Endothelial cell of umbilical vein (primary cell): ENCODE data around the gene NFILZ. TPM values are rescaled to one million over a fixed set of nuclear protein-coding genes. Genes with fewer than 3 reads are reported as not detected.
"Not testable (repeated sequence)": the region's sequence is repeated elsewhere in the genome, so short reads cannot be mapped to it uniquely, and the experiment has no call there.

Experiments
- BruUV-seq: library from RNA; stranded (reverse); fragments of 400-500 nt; replicated peaks from 2 replicates; lab custom pipeline; 2021; lab: Mats Ljungman, UMichigan
- CTCF ChIA-PET: fragments of 300-600, 350-600 bp; sonication (Branson Sonifier 250); formaldehyde crosslinking; loops from one replicate; lab custom pipeline; 2021; ENCODE audit warnings: antibody characterized with exemption, inconsistent platforms; lab: Charles Lee
- POLR2A ChIA-PET: fragments of 300-600, 350-600 bp; sonication (Branson Sonifier 250); formaldehyde crosslinking; loops from one replicate; lab custom pipeline; 2021; ENCODE audit warnings: antibody characterized with exemption, inconsistent platforms; lab: Charles Lee
- DNase-seq: peaks from one replicate; pipeline ENCODE4 v3.0.0-alpha.2; 2011; ENCODE audit warnings: low read depth, low spot score
- FAIRE-seq: peaks from 2 replicates; lab custom pipeline; 2011; peaks lifted over from hg19 to GRCh38; lab: Jason Lieb, UNC
- H2AFZ ChIP-seq: 2 replicates; pipeline ENCODE4 v1.6.0; 2012; ENCODE audit warnings: low read depth, low read length, control low read depth, inconsistent platforms
- H3K27ac ChIP-seq: 2 replicates; pipeline ENCODE4 v1.5.1; 2011; ENCODE audit warnings: low read depth, mild to moderate bottlenecking, control low read depth, low read length, moderate library complexity; ENCODE audit not compliant: insufficient read depth
- H3K27me3 ChIP-seq, 2 experiments: 2 replicates each; pipeline versions ENCODE4 v1.6.0 to v1.6.1; 2011; ENCODE audit warnings: low read length in 2 of 2, mixed read lengths in 1 of 2; ENCODE audit not compliant: control insufficient read depth in 2 of 2, insufficient read depth in 2 of 2
- H3K36me3 ChIP-seq, 2 experiments: 2 replicates in 1 of 2; 3 replicates in 1 of 2; pipeline ENCODE4 v1.5.1; 2011; ENCODE audit warnings: low read length in 2 of 2, mild to moderate bottlenecking in 1 of 2, moderate library complexity in 1 of 2; ENCODE audit not compliant: control insufficient read depth in 2 of 2, insufficient read depth in 2 of 2; ENCODE audit errors: extremely low read depth in 1 of 2
- H3K4me1 ChIP-seq: 3 replicates; pipeline ENCODE4 v1.5.1; 2011; ENCODE audit warnings: mild to moderate bottlenecking, low read length; ENCODE audit not compliant: control insufficient read depth, insufficient read depth; ENCODE audit errors: extremely low read depth
- H3K4me2 ChIP-seq: 2 replicates; pipeline ENCODE4 v1.6.1; 2011; ENCODE audit warnings: low read length, control low read depth, mixed read lengths; ENCODE audit not compliant: insufficient read depth
- H3K4me3 ChIP-seq, 3 experiments: fragments of 200-600 bp in 1 of 3; sonication (generic), shearing (Covaris generic) in 1 of 3; replicated peaks in 1 of 3; 2 replicates each; pipeline ENCODE4 v1.5.1; 2011 to 2016; ENCODE audit warnings: control low read depth in 3 of 3, low read length in 3 of 3, mild to moderate bottlenecking in 2 of 3, inconsistent platforms in 1 of 3, low read depth in 1 of 3, moderate library complexity in 1 of 3; ENCODE audit not compliant: insufficient read depth in 1 of 3
- H3K79me2 ChIP-seq: 2 replicates; pipeline ENCODE4 v1.6.0; 2012; ENCODE audit warnings: low read length, inconsistent platforms; ENCODE audit not compliant: control insufficient read depth, insufficient read depth
- H3K9ac ChIP-seq: replicated peaks from 2 replicates; pipeline ENCODE3; 2011; ENCODE audit warnings: low read length, control low read depth; ENCODE audit not compliant: insufficient read depth; ENCODE audit errors: extremely low read depth
- H3K9me1 ChIP-seq: replicated peaks from 3 replicates; pipeline ENCODE4 v1.6.0; 2011; ENCODE audit warnings: mild to moderate bottlenecking, low read length; ENCODE audit not compliant: control insufficient read depth, insufficient read depth; ENCODE audit errors: extremely low read depth
- H3K9me3 ChIP-seq: replicated peaks from 2 replicates; pipeline ENCODE4 v1.5.1; 2012; ENCODE audit warnings: low read length, inconsistent platforms; ENCODE audit not compliant: control insufficient read depth, insufficient read depth
- H4K20me1 ChIP-seq: replicated peaks from 2 replicates; pipeline ENCODE3; 2011; ENCODE audit warnings: mild to moderate bottlenecking, low read length; ENCODE audit not compliant: control insufficient read depth, insufficient read depth; ENCODE audit errors: extremely low read depth
- CTCF ChIP-seq, 2 donors: IDR thresholded peaks; 1 replicate in 1 of 2; 2 replicates in 1 of 2; pipeline ENCODE4 v1.5.1; 2011; ENCODE audit warnings: low read length in 2 of 2, mild to moderate bottlenecking in 2 of 2, moderate library complexity in 2 of 2, control low read depth in 1 of 2, inconsistent platforms in 1 of 2, low read depth in 1 of 2; ENCODE audit not compliant: insufficient read depth in 1 of 2; ENCODE audit errors: extremely low read depth in 1 of 2
- EZH2 ChIP-seq: IDR thresholded peaks from 2 replicates; pipeline ENCODE4 v1.6.1; 2012; ENCODE audit warnings: borderline replicate concordance, low read depth, mild to moderate bottlenecking, moderate library complexity, low read length, inconsistent platforms; ENCODE audit not compliant: severe bottlenecking
- FOS ChIP-seq: IDR thresholded peaks from 2 replicates; pipeline ENCODE4 v1.6.1; 2011; ENCODE audit warnings: mild to moderate bottlenecking, low read length, moderate library complexity, borderline replicate concordance; ENCODE audit not compliant: insufficient read depth
- GATA2 ChIP-seq: IDR thresholded peaks from 2 replicates; pipeline ENCODE4 v1.7.0; 2011; ENCODE audit warnings: low read depth, mild to moderate bottlenecking, moderate library complexity, mixed read lengths, low read length; ENCODE audit not compliant: insufficient read length, insufficient read depth
- JUN ChIP-seq: IDR thresholded peaks from 2 replicates; pipeline ENCODE4 v1.6.1; 2011; ENCODE audit warnings: borderline replicate concordance, low read depth; ENCODE audit not compliant: insufficient read length, insufficient read depth
- MYC ChIP-seq: IDR thresholded peaks from one replicate; pipeline ENCODE4 v1.6.1; 2011; ENCODE audit warnings: mild to moderate bottlenecking, low read depth, low read length
- POLR2A ChIP-seq: IDR thresholded peaks from 2 replicates; pipeline ENCODE4 v1.6.1; 2012; ENCODE audit warnings: low read depth, mild to moderate bottlenecking, control low read depth, low read length
- POLR2AphosphoS5 ChIP-seq: IDR thresholded peaks from 2 replicates; pipeline ENCODE4 v1.6.1; 2012; ENCODE audit warnings: low read depth, mild to moderate bottlenecking, control low read depth, low read length, moderate library complexity; ENCODE audit not compliant: insufficient read depth
- dilution Hi-C: fragments of 300-500 bp; cut with MboI; formaldehyde crosslinking; loops from one replicate; pipeline ENCODE4 v1.15.0; 2019; ENCODE audit warnings: low sequenced_read_pairs; ENCODE audit not compliant: extremely low pct_ligation_motif_present
- intact Hi-C: fragments of 100-400 bp; cut with micrococcal nuclease; formaldehyde crosslinking; loops from one replicate; pipeline ENCODE4 v1.10.0; 2022
- polyA plus RNA-seq, 4 experiments: library from polyadenylated mRNA; depleted of rRNA in 3 of 4; stranded (reverse) in 3 of 4; unstranded in 1 of 4; fragments of >200 nt; gene quantifications; 2 replicates each; pipeline versions ENCODE4 v1.2.1 to v1.2.3, GENCODE V29; 2011 to 2012; ENCODE audit warnings: missing spikeins in 1 of 4
- total RNA-seq: library from RNA; stranded (reverse); gene quantifications from 2 replicates; pipeline ENCODE4 v1.2.3, GENCODE V29; 2021
- TF ChIP-seq, protein P1 (sequence below): IDR thresholded peaks from 2 replicates; pipeline ENCODE4 v1.6.1; 2011; ENCODE audit not compliant: insufficient read depth, insufficient read length

The NFILZ gene
- total and polyA plus RNA-seq, 2 donors (not counting 3 experiments of a cell fraction or from before 2014, with no cell fraction given), result not detected

DNA sequence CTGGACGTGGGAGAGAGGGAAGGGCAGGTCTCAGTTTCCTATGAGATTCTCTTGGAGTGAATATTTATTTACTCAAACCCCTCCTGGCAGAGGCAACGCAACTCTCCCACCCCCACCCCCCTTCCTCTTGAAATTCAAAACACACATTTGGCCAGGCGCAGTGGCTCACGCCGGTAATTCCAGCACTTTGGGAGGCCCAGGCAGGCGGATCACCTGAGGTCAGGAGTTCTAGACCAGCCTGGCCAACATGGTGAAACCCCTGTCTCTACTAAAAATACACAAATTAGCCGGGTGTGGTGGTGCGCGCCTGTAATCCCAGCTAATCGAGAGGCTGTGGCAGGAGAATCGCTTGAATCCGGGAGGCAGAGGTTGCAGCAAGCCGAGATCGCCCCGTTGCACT, 13.1 kb upstream of the NFILZ start:
- intact Hi-C loops, result loop anchor here (5.0 kb wide), 1 partner anchor 35 kb away; no protein-coding TSS in a partner anchor
- CTCF ChIA-PET, result interaction anchor here (0.8 to 1.1 kb wide), 2 partner anchors 37 to 497 kb away, joined by 3 read pairs; no protein-coding TSS in a partner anchor
- POLR2A ChIA-PET, result not testable (repeated sequence)

GRCh38 chr19:8617984-8618383, 12.4 kb upstream of the NFILZ start:
- no peaks in the 10 kb centered on the region for H3K9me3 ChIP-seq
- intact Hi-C loops (loop anchor here (5.0 kb wide), 1 partner anchor 36 kb away; no protein-coding TSS in a partner anchor), dilution Hi-C loops (no loop called here)
- no peak overlapping the region for H2AFZ ChIP-seq
- DNase-seq, result no peak
- no peak overlapping the region for H3K27ac ChIP-seq
- no peaks in the 10 kb centered on the region for H3K4me1 ChIP-seq
- H3K79me2 ChIP-seq, result no peaks in the 10 kb centered on the region
- no peaks in the 10 kb centered on the region for H3K36me3 ChIP-seq
- ChIA-PET POLR2A (no interaction called here), CTCF (interaction anchor here (1.1 kb wide), 1 partner anchor 36 kb away, joined by 3 read pairs; no protein-coding TSS in a partner anchor)
- no peak for TF ChIP-seq POLR2A
- TF ChIP-seq, protein P1, sequence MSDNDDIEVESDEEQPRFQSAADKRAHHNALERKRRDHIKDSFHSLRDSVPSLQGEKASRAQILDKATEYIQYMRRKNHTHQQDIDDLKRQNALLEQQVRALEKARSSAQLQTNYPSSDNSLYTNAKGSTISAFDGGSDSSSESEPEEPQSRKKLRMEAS, result no peak
- TF ChIP-seq CTCF (IDR thresholded peaks at IDR 0.05; ENCODE audit: extremely low read depth in 1 of 2, insufficient read depth in 1 of 2, low read depth in 1 of 2, low read length in 2 of 2), result no peak
- TF ChIP-seq GATA2, result no peak
- no peak for TF ChIP-seq JUN
- no peak for TF ChIP-seq POLR2AphosphoS5
- TF ChIP-seq MYC, result no peak
- TF ChIP-seq FOS, result no peak
- no peak for TF ChIP-seq EZH2
- no peak for FAIRE-seq
- H3K9me1 ChIP-seq, result no peaks in the 10 kb centered on the region
- H4K20me1 ChIP-seq, result no peaks in the 10 kb centered on the region
- no TSS peak for BruUV-seq
- no peak overlapping the region for H3K4me3 ChIP-seq
- no peaks in the 10 kb centered on the region for H3K27me3 ChIP-seq
- no peak overlapping the region for H3K9ac ChIP-seq
- H3K4me2 ChIP-seq, result no peak overlapping the region

More for the DNA sequence above, 13.1 kb upstream of the NFILZ start:
- H3K9ac ChIP-seq, DNase-seq, dilution Hi-C loops, H3K9me3 ChIP-seq, FAIRE-seq, H3K4me2 ChIP-seq, H3K27me3 ChIP-seq, H3K36me3 ChIP-seq, H3K4me3 ChIP-seq, H3K27ac ChIP-seq, H3K79me2 ChIP-seq, H4K20me1 ChIP-seq, H3K9me1 ChIP-seq, H2AFZ ChIP-seq, BruUV-seq, H3K4me1 ChIP-seq: not testable (repeated sequence)
